ENCODE results near the gene ERVK3-1.

GRCh38 chr19:58284199-58284598, 21.0 kb upstream of the ERVK3-1 start:
- TF ChIP-seq CTCF (IDR thresholded peaks at IDR 0.05) (no peak), POLR2A (IDR thresholded peaks at IDR 0.05) (no peak)
